Measurements from ENCODE around the gene LAG3. TPM values are rescaled to one million over a fixed set of nuclear protein-coding genes. Genes with fewer than 3 reads are reported as not detected.
A peak's percentile ranks its signal among the peaks of the same experiment; 100 is the strongest.

The LAG3 gene
- total and polyA plus RNA-seq, 5 experiments from 2014 or later, result 0.47 to 14.5 (median 0.60) TPM

- Mint-ChIP-seq H3K4me3 (no peak overlapping the region), H3K4me1 (peaks cover 0 to 2% (median 0%) of the 10 kb centered on the region in 4 donors), H3K27ac (no peak overlapping the region), H3K27me3 (peaks cover 0 to 2% (median 0%) of the 10 kb centered on the region in 5 donors), H3K9me3 (no peaks in the 10 kb centered on the region), H3K36me3 (no peaks in the 10 kb centered on the region)
- POLR2A ChIA-PET, result interaction anchor here (0.5 to 0.7 kb wide), 2 partner anchors 192 to 268 kb away, joined by 3 to 7 read pairs; no protein-coding TSS in a partner anchor
- ATAC-seq (no peak), DNase-seq (no peak)
These were observed 34.9 kb downstream of the LAG3 start for GRCh38 chr12:6807170-6807569.

- POLR2A ChIA-PET, result interaction anchor here (0.5 to 1.5 kb wide), 2 partner anchors 18 to 21 kb away, joined by 5 read pairs; no protein-coding TSS in a partner anchor
- no peak for DNase-seq
- H3K36me3 Mint-ChIP-seq, result no peaks in the 10 kb centered on the region
- H3K9me3 Mint-ChIP-seq, result no peaks in the 10 kb centered on the region
- H3K4me1 Mint-ChIP-seq, result peaks cover 0 to 2% (median 0%) of the 10 kb centered on the region in 4 donors
- no peak overlapping the region for H3K27ac Mint-ChIP-seq
- no peak for ATAC-seq
- H3K27me3 Mint-ChIP-seq, result peaks cover 0 to 2% (median 0%) of the 10 kb centered on the region in 5 donors
- no peak overlapping the region for H3K4me3 Mint-ChIP-seq
These were observed 36.7 kb downstream of the LAG3 start for GRCh38 chr12:6809056-6809455.

GRCh38 chr12:6810758-6811157, 38.4 kb downstream of the LAG3 start:
- POLR2A ChIA-PET, result no interaction called here
- Mint-ChIP-seq H3K9me3 (no peaks in the 10 kb centered on the region), H3K4me1 (peaks cover 0 to 2% (median 0%) of the 10 kb centered on the region in 4 donors), H3K27ac (peak overlapping the region in 2 of 10 donors; percentile 27 to 57), H3K36me3 (no peaks in the 10 kb centered on the region), H3K4me3 (no peak overlapping the region), H3K27me3 (peaks cover 0 to 3% (median 0%) of the 10 kb centered on the region in 5 donors)
- ATAC-seq (no peak), DNase-seq (no peak)

GRCh38 chr12:6813363-6813762, 41.0 kb downstream of the LAG3 start:
- POLR2A ChIA-PET, result interaction anchor here (0.7 kb wide), 1 partner anchor 197 kb away, joined by 4 read pairs; no protein-coding TSS in a partner anchor
- Mint-ChIP-seq H3K9me3 (no peaks in the 10 kb centered on the region), H3K4me1 (peaks cover 0 to 6% (median 1%) of the 10 kb centered on the region in 4 donors), H3K27ac (no peak overlapping the region), H3K4me3 (no peak overlapping the region), H3K27me3 (peaks cover 0 to 3% (median 0%) of the 10 kb centered on the region in 5 donors), H3K36me3 (no peaks in the 10 kb centered on the region)
- DNase-seq (no peak), ATAC-seq (no peak)

GRCh38 chr12:6816598-6816997, 44.3 kb downstream of the LAG3 start:
- POLR2A ChIA-PET, result no interaction called here
- ATAC-seq, result no peak
- no peak overlapping the region for H3K4me3 Mint-ChIP-seq
- no peak overlapping the region for H3K27ac Mint-ChIP-seq
- no peaks in the 10 kb centered on the region for H3K9me3 Mint-ChIP-seq
- no peaks in the 10 kb centered on the region for H3K36me3 Mint-ChIP-seq
- no peak for DNase-seq
- H3K4me1 Mint-ChIP-seq, result peaks cover 7 to 10% (median 9%) of the 10 kb centered on the region in 4 donors
- peaks cover 0 to 10% (median 7%) of the 10 kb centered on the region in 5 donors for H3K27me3 Mint-ChIP-seq

GRCh38 chr12:6817098-6817497, 44.8 kb downstream of the LAG3 start:
- H3K4me3 Mint-ChIP-seq, result no peak overlapping the region
- no peaks in the 10 kb centered on the region for H3K9me3 Mint-ChIP-seq
- POLR2A ChIA-PET, result interaction anchor here (0.5 kb wide), 1 partner anchor 85 kb away, joined by 3 read pairs; no protein-coding TSS in a partner anchor
- no peaks in the 10 kb centered on the region for H3K36me3 Mint-ChIP-seq
- ATAC-seq, result no peak
- peaks cover 0 to 15% (median 9%) of the 10 kb centered on the region in 5 donors for H3K27me3 Mint-ChIP-seq
- peaks cover 11 to 15% (median 12%) of the 10 kb centered on the region in 4 donors for H3K4me1 Mint-ChIP-seq
- peak overlapping the region in 1 of 10 donors; percentile 50 for H3K27ac Mint-ChIP-seq
- no peak for DNase-seq

GRCh38 chr12:6817662-6818157, 45.4 kb downstream of the LAG3 start:
- ATAC-seq (no peak), DNase-seq (no peak)
- H3K4me3 Mint-ChIP-seq, result no peak overlapping the region
- POLR2A ChIA-PET, result no interaction called here
- no peaks in the 10 kb centered on the region for H3K9me3 Mint-ChIP-seq
- H3K27ac Mint-ChIP-seq, result peak overlapping the region in 2 of 10 donors; percentile 8 to 35
- H3K4me1 Mint-ChIP-seq, result peaks cover 12 to 21% (median 13%) of the 10 kb centered on the region in 4 donors
- H3K36me3 Mint-ChIP-seq, result no peaks in the 10 kb centered on the region
- peaks cover under 1 to 21% (median 12%) of the 10 kb centered on the region in 5 donors for H3K27me3 Mint-ChIP-seq

- H3K4me1 Mint-ChIP-seq, result peaks cover 12 to 24% (median 13%) of the 10 kb centered on the region in 4 donors
- H3K27ac Mint-ChIP-seq, result no peak overlapping the region
- H3K36me3 Mint-ChIP-seq, result no peaks in the 10 kb centered on the region
- peaks cover 1 to 27% (median 17%) of the 10 kb centered on the region in 5 donors for H3K27me3 Mint-ChIP-seq
- POLR2A ChIA-PET, result no interaction called here
- DNase-seq (no peak), ATAC-seq (no peak)
- no peaks in the 10 kb centered on the region for H3K9me3 Mint-ChIP-seq
- no peak overlapping the region for H3K4me3 Mint-ChIP-seq
These were observed 45.9 kb downstream of the LAG3 start for GRCh38 chr12:6818222-6818621.

- Mint-ChIP-seq H3K9me3 (no peaks in the 10 kb centered on the region), H3K4me1 (peaks cover 12 to 24% (median 13%) of the 10 kb centered on the region in 4 donors)
These were observed 46.3 kb downstream of the LAG3 start for GRCh38 chr12:6818645-6819044.

GRCh38 chr12:6819106-6820030, 47.0 kb downstream of the LAG3 start:
- H3K27ac Mint-ChIP-seq, result peak overlapping the region in 2 of 10 donors; percentile 16 to 34
- POLR2A ChIA-PET, result no interaction called here
- H3K36me3 Mint-ChIP-seq, result no peaks in the 10 kb centered on the region
- no peaks in the 10 kb centered on the region for H3K9me3 Mint-ChIP-seq
- ATAC-seq (no peak), DNase-seq (no peak)
- no peak overlapping the region for H3K4me3 Mint-ChIP-seq
- peaks cover 1 to 38% (median 23%) of the 10 kb centered on the region in 5 donors for H3K27me3 Mint-ChIP-seq
- H3K4me1 Mint-ChIP-seq, result peaks cover 12 to 24% (median 13%) of the 10 kb centered on the region in 4 donors

More at GRCh38 chr12:6818645-6819044, 46.3 kb downstream of the LAG3 start:
- no peaks in the 10 kb centered on the region for H3K36me3 Mint-ChIP-seq
- ATAC-seq (no peak), DNase-seq (no peak)
- H3K4me3 Mint-ChIP-seq, result no peak overlapping the region
- POLR2A ChIA-PET, result no interaction called here
- peaks cover 1 to 31% (median 19%) of the 10 kb centered on the region in 5 donors for H3K27me3 Mint-ChIP-seq
- H3K27ac Mint-ChIP-seq, result no peak overlapping the region

GRCh38 chr12:6820166-6820565, 47.8 kb downstream of the LAG3 start:
- Mint-ChIP-seq H3K27ac (peak overlapping the region in 1 of 10 donors; percentile 16), H3K4me1 (peaks cover 13 to 24% (median 14%) of the 10 kb centered on the region in 4 donors), H3K4me3 (no peak overlapping the region), H3K9me3 (no peaks in the 10 kb centered on the region), H3K36me3 (no peaks in the 10 kb centered on the region), H3K27me3 (peaks cover 7 to 46% (median 27%) of the 10 kb centered on the region in 5 donors)
- POLR2A ChIA-PET, result no interaction called here
- ATAC-seq, result no peak
- DNase-seq, result no peak

- Mint-ChIP-seq H3K27me3 (peaks cover 11 to 62% (median 41%) of the 10 kb centered on the region in 5 donors), H3K4me1 (peaks cover 15 to 30% (median 17%) of the 10 kb centered on the region in 4 donors), H3K4me3 (peak within 1 kb of the TSS; percentile 54 to 79 (median 66)), H3K9me3 (no peaks in the 10 kb centered on the region), H3K27ac (peak within 1 kb of the TSS in 4 of 10 donors; percentile 28 to 80 (median 57)), H3K36me3 (no peaks in the 10 kb centered on the region)
- ATAC-seq, result peak; percentile 27 to 33
- POLR2A ChIA-PET, result interaction anchor here (0.8 to 1.3 kb wide), 3 partner anchors 15 to 69 kb away, joined by 3 to 5 read pairs (median 5); partner anchors contain the start of genes MLF2 and PTMS
- DNase-seq, result peak in 1 of 10 donors; percentile 58
These were observed 49.5 kb downstream of the LAG3 start, which contains the start of gene GPR162 for GRCh38 chr12:6821591-6822425. Gene GPR162 (plus strand): TSS chr12:6821821. CDS start chr12:6823899, 2,078 bp downstream.
